Stimulated activated effector memory CD8-positive, alpha-beta T cell treated with anti-CD3 and anti-CD28 coated beads, Interleukin-12 subunit alpha, Interleukin-12 subunit beta, amount 100 ng/mL, for 72 hours (primary cell): ENCODE data around the gene NAB2.
A peak's percentile ranks its signal among the peaks of the same experiment; 100 is the strongest.

Experiments used
- ATAC-seq: fragments of 150-1000 bp; cut with Tn5 transposase; 2 replicates; pipeline ENCODE4 v1.10.0; 2021
- DNase-seq, 2 donors: peaks; one replicate each; pipeline ENCODE4 v3.0.0; 2021 to 2022; ENCODE audit warnings: low spot score in 2 of 2
- H3K27ac Mint-ChIP-seq: one replicate; pipeline ENCODE4 v1.8.0; 2022; ENCODE audit warnings: mild to moderate bottlenecking, mixed read lengths
- H3K36me3 Mint-ChIP-seq: one replicate; pipeline ENCODE4 v1.8.0; 2022; ENCODE audit warnings: mild to moderate bottlenecking, mixed read lengths
- H3K4me1 Mint-ChIP-seq: one replicate; pipeline ENCODE4 v1.8.0; 2022; ENCODE audit warnings: mixed read lengths
- H3K4me3 Mint-ChIP-seq: one replicate; pipeline ENCODE4 v1.8.0; 2022; ENCODE audit warnings: mild to moderate bottlenecking, mixed read lengths
- H3K9me3 Mint-ChIP-seq: one replicate; pipeline ENCODE4 v1.8.0; 2022; ENCODE audit warnings: mixed read lengths

Gene NAB2

GRCh38 chr12:57127726-57128518, 39.0 kb downstream of the NAB2 start, which contains the start of gene LRP1:
LRP1 (plus strand) TSS chr12:57128483; CDS start chr12:57128965, 482 bp downstream.
- Mint-ChIP-seq H3K9me3 (peaks cover 7% of the 10 kb centered on the region), H3K27ac (peak within 1 kb of the TSS; percentile 76), H3K36me3 (no peaks in the 10 kb centered on the region), H3K4me1 (peaks cover 16% of the 10 kb centered on the region), H3K4me3 (peak within 1 kb of the TSS; percentile 82)
- ATAC-seq (peak; percentile 78), DNase-seq (peak; percentile 74 to 83)

GRCh38 chr12:57128519-57129247, 39.8 kb downstream of the NAB2 start:
- Mint-ChIP-seq H3K4me3 (peak overlapping the region; percentile 82), H3K4me1 (peaks cover 16% of the 10 kb centered on the region), H3K36me3 (no peaks in the 10 kb centered on the region), H3K27ac (peak overlapping the region; percentile 76), H3K9me3 (peaks cover 6% of the 10 kb centered on the region)
- no peak for ATAC-seq
- DNase-seq, result no peak

GRCh38 chr12:57129321-57129842, 40.5 kb downstream of the NAB2 start:
- no peaks in the 10 kb centered on the region for H3K36me3 Mint-ChIP-seq
- H3K27ac Mint-ChIP-seq, result no peak overlapping the region
- no peak for DNase-seq
- peak overlapping the region; percentile 82 for H3K4me3 Mint-ChIP-seq
- H3K9me3 Mint-ChIP-seq, result no peaks in the 10 kb centered on the region
- no peak for ATAC-seq
- H3K4me1 Mint-ChIP-seq, result peaks cover 11% of the 10 kb centered on the region

- Mint-ChIP-seq H3K36me3 (no peaks in the 10 kb centered on the region), H3K4me3 (peak overlapping the region; percentile 82), H3K4me1 (peaks cover 7% of the 10 kb centered on the region), H3K27ac (no peak overlapping the region), H3K9me3 (no peaks in the 10 kb centered on the region)
- ATAC-seq (no peak), DNase-seq (no peak)
Measured at GRCh38 chr12:57129889-57130288, 41.0 kb downstream of the NAB2 start.

GRCh38 chr12:57130941-57131340, 42.0 kb downstream of the NAB2 start:
- DNase-seq, result no peak
- no peak for ATAC-seq
- peaks cover 7% of the 10 kb centered on the region for H3K4me1 Mint-ChIP-seq
- H3K4me3 Mint-ChIP-seq, result no peak overlapping the region
- no peaks in the 10 kb centered on the region for H3K9me3 Mint-ChIP-seq
- H3K27ac Mint-ChIP-seq, result no peak overlapping the region
- no peaks in the 10 kb centered on the region for H3K36me3 Mint-ChIP-seq

GRCh38 chr12:57131896-57132744, 43.2 kb downstream of the NAB2 start:
- ATAC-seq, result no peak
- no peak for DNase-seq

GRCh38 chr12:57133013-57133569, 44.2 kb downstream of the NAB2 start:
- no peak overlapping the region for H3K4me3 Mint-ChIP-seq
- no peak for DNase-seq
- no peaks in the 10 kb centered on the region for H3K9me3 Mint-ChIP-seq
- no peak for ATAC-seq
- H3K36me3 Mint-ChIP-seq, result no peaks in the 10 kb centered on the region
- H3K4me1 Mint-ChIP-seq, result peaks cover 7% of the 10 kb centered on the region
- peak overlapping the region; percentile 33 for H3K27ac Mint-ChIP-seq

More at GRCh38 chr12:57131896-57132744, 43.2 kb downstream of the NAB2 start:
- peaks cover 7% of the 10 kb centered on the region for H3K4me1 Mint-ChIP-seq
- H3K27ac Mint-ChIP-seq, result peak overlapping the region; percentile 12
- H3K9me3 Mint-ChIP-seq, result no peaks in the 10 kb centered on the region
- H3K36me3 Mint-ChIP-seq, result no peaks in the 10 kb centered on the region
- no peak overlapping the region for H3K4me3 Mint-ChIP-seq

- Mint-ChIP-seq H3K36me3 (no peaks in the 10 kb centered on the region), H3K9me3 (no peaks in the 10 kb centered on the region), H3K4me1 (peaks cover 7% of the 10 kb centered on the region), H3K27ac (peak overlapping the region; percentile 33), H3K4me3 (no peak overlapping the region)
- DNase-seq (no peak), ATAC-seq (no peak)
Measured at GRCh38 chr12:57133916-57134315, 45.0 kb downstream of the NAB2 start.

- H3K9me3 Mint-ChIP-seq, result no peaks in the 10 kb centered on the region
- ATAC-seq (no peak), DNase-seq (no peak)
- no peak overlapping the region for H3K27ac Mint-ChIP-seq
- H3K4me3 Mint-ChIP-seq, result no peak overlapping the region
- H3K4me1 Mint-ChIP-seq, result peaks cover 7% of the 10 kb centered on the region
- H3K36me3 Mint-ChIP-seq, result no peaks in the 10 kb centered on the region
Measured at GRCh38 chr12:57134949-57135348, 46.0 kb downstream of the NAB2 start.

- no peak overlapping the region for H3K27ac Mint-ChIP-seq
Measured at GRCh38 chr12:57135527-57136326, 46.8 kb downstream of the NAB2 start.

GRCh38 chr12:57138526-57139272, 49.8 kb downstream of the NAB2 start:
- Mint-ChIP-seq H3K36me3 (no peaks in the 10 kb centered on the region), H3K4me1 (no peaks in the 10 kb centered on the region), H3K9me3 (no peaks in the 10 kb centered on the region), H3K4me3 (no peak overlapping the region), H3K27ac (peak overlapping the region; percentile 15)
- no peak for DNase-seq
- no peak for ATAC-seq

More at GRCh38 chr12:57135527-57136326, 46.8 kb downstream of the NAB2 start:
- no peak overlapping the region for H3K4me3 Mint-ChIP-seq
- H3K36me3 Mint-ChIP-seq, result no peaks in the 10 kb centered on the region
- no peak for ATAC-seq
- no peaks in the 10 kb centered on the region for H3K9me3 Mint-ChIP-seq
- DNase-seq, result no peak
- peaks cover 7% of the 10 kb centered on the region for H3K4me1 Mint-ChIP-seq

- no peaks in the 10 kb centered on the region for H3K4me1 Mint-ChIP-seq
- DNase-seq (no peak), ATAC-seq (no peak)
- H3K36me3 Mint-ChIP-seq, result no peaks in the 10 kb centered on the region
- peak overlapping the region; percentile 15 for H3K27ac Mint-ChIP-seq
- no peaks in the 10 kb centered on the region for H3K9me3 Mint-ChIP-seq
- H3K4me3 Mint-ChIP-seq, result no peak overlapping the region
Measured at GRCh38 chr12:57139796-57140649, 51.1 kb downstream of the NAB2 start.

- H3K9me3 Mint-ChIP-seq, result no peaks in the 10 kb centered on the region
- no peak overlapping the region for H3K4me3 Mint-ChIP-seq
- no peak for DNase-seq
- no peak overlapping the region for H3K27ac Mint-ChIP-seq
- ATAC-seq, result no peak
- H3K4me1 Mint-ChIP-seq, result no peaks in the 10 kb centered on the region
- no peaks in the 10 kb centered on the region for H3K36me3 Mint-ChIP-seq
Measured at GRCh38 chr12:57141249-57141648, 52.3 kb downstream of the NAB2 start.
